COR-L47 (cell line): Measurements from ENCODE around the gene CCDC7.
"Not testable (repeated sequence)": the region's sequence is repeated elsewhere in the genome, so short reads cannot be mapped to it uniquely, and the experiment has no call there.

Experiments
- DNase-seq: peaks from one replicate; lab custom pipeline; 2025; lab: John Stamatoyannopoulos, UW

The CCDC7 gene

GRCh38 chr10:32699683-32700082 lies 253.7 kb downstream of the CCDC7 start:
- DNase-seq, result not testable (repeated sequence)

DNA sequence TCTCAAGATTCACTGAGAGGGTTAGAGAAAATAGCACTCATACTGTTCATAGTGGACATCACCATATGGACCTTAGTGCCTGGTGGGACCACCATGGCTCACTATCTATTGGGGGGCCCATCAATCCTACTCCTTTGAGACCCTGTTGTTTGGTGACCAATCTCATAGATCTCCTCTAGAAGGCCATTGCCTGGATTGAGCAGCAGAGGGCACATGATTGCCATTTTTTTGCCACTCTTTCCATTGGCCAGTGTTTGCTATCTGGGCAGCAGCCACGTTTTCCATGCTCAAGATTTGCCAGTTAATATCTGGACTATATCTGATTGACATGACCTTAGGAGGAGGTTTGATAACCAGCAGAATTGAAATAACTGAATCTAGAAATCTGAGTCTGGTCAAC lies 267.6 kb downstream of the CCDC7 start:
- DNase-seq, result no peak

GRCh38 chr10:32731527-32731926 lies 285.6 kb downstream of the CCDC7 start:
- DNase-seq, result no peak

GRCh38 chr10:32738958-32739357 lies 293.0 kb downstream of the CCDC7 start:
- no peak for DNase-seq

GRCh38 chr10:32744321-32744720 lies 298.4 kb downstream of the CCDC7 start:
- no peak for DNase-seq

DNA sequence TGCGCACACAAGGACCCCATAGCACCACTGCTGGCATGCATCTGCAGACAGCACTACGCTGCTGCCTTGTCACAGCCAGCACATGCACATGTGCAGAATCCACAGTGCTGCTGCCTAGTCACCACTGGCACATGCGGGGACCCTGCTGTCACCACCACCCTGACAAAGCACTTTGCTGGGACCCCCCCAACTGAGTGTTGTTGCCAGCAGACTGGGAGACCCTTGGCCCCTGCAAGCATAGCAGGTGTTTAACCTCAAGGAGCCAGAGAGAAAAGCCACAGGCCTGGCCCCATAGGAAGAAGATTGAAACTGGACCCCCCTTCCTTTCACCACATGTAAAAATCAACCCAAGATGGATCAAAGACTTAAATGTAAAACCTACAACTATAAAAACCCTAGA lies 300.9 kb downstream of the CCDC7 start:
- DNase-seq, result no peak

DNA sequence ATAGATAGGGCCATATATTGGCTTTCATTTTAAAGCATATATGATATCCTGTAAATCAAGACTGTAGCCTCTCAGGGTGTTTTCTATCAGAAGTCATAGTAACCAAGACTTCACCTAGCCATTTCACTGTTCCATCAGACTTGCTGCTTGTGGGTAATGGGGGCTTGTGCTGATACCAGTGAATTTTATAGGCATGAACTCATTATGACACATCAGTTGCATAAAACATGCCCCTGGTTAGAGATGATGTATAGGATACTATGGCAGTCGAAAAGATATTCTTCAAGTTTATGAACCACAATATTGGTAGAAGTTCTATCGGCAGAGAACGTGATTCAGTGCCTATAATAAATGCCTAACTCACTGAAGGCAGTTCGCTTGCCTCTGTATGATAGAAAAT lies 305.6 kb downstream of the CCDC7 start:
- no peak for DNase-seq

GRCh38 chr10:32754900-32755299 lies 309.0 kb downstream of the CCDC7 start:
- not testable (repeated sequence) for DNase-seq

DNA sequence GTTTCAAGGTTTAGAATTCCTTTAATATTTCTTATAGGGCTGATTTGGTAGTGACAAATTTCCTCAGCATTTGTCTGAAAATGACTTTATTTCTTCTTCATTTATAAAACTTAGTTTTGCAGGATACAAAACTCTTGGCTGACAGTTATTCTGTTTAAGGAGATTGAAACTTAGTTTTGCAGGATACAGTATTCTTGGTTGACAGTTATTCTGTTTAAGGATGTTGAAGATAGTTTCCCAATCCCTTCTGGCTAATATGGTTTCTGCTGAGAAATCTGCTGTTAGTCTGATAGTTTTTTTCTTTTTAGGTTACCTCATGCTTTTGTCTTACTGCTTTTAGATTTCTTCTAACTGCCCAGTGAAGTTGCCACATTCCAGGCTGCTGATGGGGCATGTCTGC lies 325.3 kb downstream of the CCDC7 start:
- DNase-seq, result no peak

- no peak for DNase-seq
These were observed 327.2 kb downstream of the CCDC7 start for GRCh38 chr10:32773105-32773504.

DNA sequence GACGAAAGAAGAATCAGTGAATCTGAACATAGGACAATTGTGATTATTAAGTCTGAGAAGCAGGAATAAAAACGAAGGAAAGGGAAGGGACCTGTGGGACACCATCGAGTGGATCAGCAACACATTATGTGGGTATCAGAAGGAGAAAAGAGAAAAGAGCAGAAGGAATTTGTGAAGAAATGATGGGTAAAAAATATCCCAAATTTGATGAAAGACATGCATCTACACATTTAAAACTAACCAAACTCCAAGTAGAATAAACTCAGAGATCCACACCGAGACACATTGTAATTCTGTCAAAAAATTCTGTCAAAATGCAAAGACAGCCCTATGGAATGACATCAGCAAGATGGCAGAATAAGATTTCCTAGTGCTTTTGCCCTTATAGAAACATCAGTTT lies 341.0 kb downstream of the CCDC7 start:
- DNase-seq, result no peak

DNA sequence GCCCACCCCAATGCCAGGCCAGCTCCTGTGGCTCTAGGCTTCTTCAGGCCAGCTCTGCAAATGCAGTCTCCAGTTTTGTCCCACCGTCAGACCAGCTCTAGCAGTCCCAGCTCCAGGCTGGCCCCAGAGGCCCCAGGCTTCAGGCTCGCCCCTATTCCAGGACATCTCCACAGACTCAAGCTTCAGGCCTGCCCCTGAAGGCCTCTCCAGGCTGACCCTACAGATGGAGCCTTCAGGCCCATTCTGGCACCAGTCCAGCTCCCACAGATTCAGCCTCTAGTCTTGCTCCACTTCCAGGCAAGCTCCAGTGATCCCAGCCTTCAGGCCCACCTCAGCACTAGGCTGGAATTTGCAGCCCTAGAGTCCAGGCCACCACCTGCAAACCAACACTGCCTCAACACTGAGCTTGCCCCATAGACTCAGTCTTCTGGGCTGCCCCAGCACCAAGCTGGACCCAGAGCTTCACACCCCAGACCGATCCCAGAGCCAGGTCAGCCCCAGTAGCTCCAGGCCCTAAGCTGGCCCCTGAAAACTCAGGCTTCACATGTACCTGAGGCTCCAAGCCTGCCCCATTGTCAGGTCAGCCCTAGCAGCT lies 341.8 kb downstream of the CCDC7 start:
- no peak for DNase-seq

- no peak for DNase-seq
These were observed 342.4 kb downstream of the CCDC7 start for GRCh38 chr10:32788359-32788758.

- no peak for DNase-seq
These were observed 344.5 kb downstream of the CCDC7 start for GRCh38 chr10:32790483-32790882.

GRCh38 chr10:32793033-32793432 lies 347.1 kb downstream of the CCDC7 start:
- DNase-seq, result no peak

- DNase-seq, result peak; percentile 2
These were observed 349.8 kb downstream of the CCDC7 start for GRCh38 chr10:32795598-32796183.

DNA sequence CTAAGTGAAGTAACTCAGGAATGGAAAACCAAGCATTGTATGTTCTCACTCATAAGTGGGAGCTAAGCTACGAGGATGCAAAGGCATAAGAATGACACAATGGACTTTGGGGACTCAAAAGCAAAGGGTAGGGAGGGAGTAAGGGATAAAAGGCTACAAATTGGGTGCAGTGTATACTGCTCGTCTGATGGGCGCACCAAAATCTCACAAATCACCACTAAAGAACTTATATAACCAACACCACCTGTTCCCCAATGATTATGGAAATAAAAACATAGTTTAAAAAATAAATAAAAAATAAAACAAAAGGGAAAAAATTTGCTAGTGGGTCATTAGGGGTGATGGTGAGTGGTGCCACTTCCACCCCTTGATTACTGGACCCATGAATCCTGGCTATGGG lies 351.5 kb downstream of the CCDC7 start:
- not testable (repeated sequence) for DNase-seq

DNA sequence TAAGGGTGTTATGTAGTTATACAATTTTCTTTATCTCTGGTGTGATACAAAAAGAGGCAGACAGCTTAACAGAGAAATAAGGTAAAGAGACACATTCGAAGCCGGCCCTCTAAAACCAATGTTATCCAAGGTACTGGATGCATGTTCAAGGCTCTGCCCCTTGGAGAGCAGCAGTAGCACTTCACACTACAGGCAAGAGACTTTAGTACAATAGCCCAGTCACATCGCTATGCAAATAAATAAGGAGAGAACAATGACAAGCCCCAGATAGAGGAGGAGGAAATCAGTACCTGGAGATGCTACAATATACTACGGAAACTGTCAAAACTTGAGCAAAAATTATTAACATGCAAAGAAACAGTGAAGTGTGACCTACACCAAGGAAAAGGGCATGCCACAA lies 401.0 kb downstream of the CCDC7 start:
- DNase-seq, result no peak

DNA sequence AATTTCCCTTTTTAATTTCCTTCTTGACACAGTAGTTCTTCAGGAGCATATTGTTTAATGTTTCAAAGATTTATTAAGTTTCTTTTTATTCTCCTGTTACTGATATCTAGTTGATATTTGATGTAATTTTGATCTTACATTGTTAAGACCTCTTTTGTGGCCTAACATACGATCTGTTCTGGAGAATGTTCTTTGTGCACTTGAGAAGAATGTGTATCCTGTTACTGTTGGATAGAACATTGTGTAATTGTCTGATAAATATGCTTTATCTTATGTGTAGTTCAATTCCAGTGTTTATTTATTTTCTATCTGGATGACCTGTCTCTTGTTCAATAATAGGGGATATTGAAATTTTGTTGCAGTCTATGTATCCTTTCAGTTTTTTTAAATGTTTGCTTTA lies 405.4 kb downstream of the CCDC7 start:
- no peak for DNase-seq

- DNase-seq, result no peak
These were observed 408.5 kb downstream of the CCDC7 start for GRCh38 chr10:32854435-32854834.

DNA sequence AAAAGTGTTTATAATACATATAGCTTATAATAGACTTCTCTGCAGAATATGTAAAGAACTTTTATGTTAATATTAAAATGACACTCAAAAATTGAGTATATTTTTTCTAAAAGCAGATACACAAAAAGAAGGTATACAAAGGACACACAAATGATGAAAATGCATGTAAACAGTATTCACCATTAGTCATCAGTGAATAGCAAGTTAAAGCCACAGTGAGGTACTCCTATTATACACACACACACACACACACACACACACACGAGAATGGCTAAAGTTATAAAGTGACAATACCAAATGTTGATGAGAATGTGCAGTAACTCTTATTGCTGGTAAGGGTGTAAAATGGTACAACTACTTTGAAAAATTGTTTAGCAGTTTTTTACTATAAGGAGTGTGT lies 419.2 kb downstream of the CCDC7 start:
- no peak for DNase-seq

DNA sequence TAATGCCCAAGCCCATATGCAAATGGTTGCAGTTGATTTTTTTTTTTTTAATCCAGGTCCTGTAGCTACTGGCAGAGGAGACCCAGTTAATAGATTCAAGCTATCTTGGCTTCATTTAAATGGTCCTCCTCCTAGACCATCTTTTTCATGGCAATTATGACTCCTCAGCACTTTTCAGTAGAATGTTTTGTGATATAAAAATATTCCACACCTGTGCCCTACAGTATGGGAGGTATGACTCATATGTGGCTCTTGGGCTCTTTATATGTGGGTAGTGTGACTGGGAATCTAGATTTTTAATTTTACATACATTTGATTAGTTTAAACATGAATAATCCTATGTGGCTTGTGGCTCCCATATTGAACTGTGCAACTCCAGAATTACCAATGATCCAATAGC lies 432.0 kb downstream of the CCDC7 start:
- no peak for DNase-seq

DNA sequence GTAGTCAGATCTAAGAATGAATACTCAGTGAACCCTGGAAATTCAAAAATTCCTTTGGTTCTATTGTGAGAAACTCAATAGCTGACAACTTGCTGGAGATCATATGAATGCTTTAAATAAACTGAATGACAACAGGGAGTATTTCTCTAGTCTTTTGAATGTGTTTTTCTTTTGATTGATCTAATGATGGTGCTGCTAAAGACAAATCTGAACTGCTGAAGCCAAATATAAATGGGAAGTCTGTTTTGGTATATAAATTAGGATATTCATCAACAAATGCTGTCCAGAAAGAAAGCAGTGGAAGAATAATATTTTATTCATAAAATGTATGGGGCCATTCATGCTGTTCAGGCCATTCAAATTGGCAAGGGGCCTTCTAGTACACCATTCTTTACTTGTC lies 432.7 kb downstream of the CCDC7 start:
- no peak for DNase-seq

- DNase-seq, result no peak
These were observed 436.1 kb downstream of the CCDC7 start for GRCh38 chr10:32882076-32882475.
